HG03139 (cell line): ENCODE data around the gene ADAMTS17.

Experiments used
- ATAC-seq: cut with Tn5 transposase; IDR thresholded peaks from one replicate; pipeline ENCODE4 v1.9.1; 2021; ENCODE audit not compliant: unreplicated experiment

Gene ADAMTS17

GRCh38 chr15:100252779-100253417, 88.9 kb downstream of the ADAMTS17 start:
- ATAC-seq: no peak

DNA sequence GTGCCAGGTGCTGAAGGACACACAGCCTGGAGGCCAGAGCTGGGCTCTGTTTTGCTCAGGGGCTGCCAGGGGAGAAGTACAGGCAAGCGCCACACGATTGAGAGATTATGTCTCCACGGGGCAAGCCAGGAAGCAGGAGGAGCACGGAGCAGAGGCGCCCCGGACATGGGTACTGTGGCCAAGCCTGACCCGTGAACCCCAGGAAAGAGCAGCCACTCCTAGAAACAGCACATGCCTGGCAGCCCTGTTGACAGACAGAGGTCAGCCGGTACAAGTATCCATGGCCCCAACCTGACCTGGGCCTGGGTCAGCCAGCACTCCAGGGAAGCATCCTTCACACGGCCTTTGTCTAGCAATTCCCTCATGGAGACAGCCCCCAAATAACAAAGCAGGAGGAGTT, 89.4 kb downstream of the ADAMTS17 start:
- ATAC-seq: no peak

GRCh38 chr15:100250176-100250800, 91.5 kb downstream of the ADAMTS17 start:
- no peak for ATAC-seq

GRCh38 chr15:100249096-100249815, 92.5 kb downstream of the ADAMTS17 start:
- ATAC-seq: no peak

DNA sequence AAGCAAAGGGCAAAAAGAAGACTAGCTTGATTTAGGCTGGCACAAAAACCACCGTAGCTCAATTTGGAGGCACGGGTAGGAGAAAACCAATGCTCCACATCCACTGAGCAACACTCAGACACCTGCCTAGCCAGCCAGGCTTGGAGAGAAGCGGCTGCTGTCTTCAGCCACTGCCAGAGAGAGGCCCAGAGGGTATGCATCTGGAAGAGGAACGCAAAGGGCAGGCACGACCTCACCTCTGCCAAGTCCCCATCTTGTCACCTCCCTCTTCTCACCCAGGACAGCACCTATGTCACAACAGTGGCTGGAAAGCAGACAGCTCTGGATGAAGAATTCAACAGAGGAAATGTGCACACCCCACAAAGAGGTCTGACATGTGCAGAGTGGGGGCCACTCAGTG, 93.5 kb downstream of the ADAMTS17 start:
- no peak for ATAC-seq

DNA sequence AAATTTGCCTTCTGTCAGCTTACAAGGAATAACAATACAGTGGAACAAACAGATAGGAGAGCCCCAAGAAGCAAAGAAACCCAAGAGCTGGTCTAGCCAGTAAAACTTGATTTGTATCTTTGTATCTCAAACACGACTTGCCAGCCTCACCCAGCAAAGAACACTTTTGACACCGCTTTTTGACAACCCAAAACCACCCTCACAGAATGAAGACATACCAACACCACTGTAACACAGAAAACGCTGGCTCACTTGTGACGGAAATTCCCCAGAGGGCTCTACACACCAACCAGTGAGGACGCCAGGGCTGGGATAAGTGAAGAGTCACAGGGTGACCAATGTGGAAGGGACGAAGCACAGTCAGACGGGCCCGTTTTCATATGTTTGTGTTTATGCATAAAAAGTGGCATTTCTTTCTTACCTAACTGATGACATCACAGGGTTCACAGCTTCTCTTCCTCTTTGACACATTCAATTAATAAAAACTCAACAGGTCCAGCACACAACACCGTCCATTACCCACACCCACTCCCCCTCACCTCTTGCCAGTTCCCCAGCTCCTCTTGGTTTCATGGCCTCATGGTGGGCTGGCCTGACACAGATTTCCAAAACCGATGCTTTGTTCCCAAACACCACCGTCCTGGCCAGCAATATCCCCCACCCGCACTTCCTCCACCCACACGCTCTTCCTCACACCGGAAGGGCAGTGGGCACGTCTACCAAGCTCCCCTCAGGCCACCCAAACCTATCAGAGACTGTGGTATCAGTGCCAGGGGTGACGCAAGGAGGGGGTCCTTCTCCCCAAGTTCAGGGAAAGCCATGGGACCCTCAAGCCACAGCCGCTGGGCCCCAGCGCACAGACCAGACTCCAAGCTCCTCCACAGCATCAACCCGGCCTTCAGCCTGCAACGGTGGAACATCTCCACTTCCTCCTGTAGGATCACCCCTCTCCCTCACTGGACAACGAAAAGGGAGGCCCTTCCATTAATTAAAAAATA, 94.2 kb downstream of the ADAMTS17 start:
- no peak for ATAC-seq

GRCh38 chr15:100245855-100246254, 95.9 kb downstream of the ADAMTS17 start:
- no peak for ATAC-seq

DNA sequence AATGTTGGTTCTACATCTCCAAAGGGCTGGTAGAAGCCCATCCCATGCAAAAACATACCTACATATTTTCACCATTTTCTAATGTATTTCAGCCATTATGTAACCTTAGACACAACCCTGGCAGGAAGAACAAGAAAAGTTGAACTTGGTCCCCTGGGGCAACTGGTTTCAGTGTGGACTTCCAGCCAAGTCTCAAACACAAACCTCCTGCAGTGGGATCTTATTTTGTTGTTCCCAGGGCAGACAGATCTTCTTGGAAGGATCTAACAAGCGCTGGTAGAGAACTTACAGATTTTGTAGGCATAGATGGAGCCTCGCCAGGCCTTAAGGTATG, 96.3 kb downstream of the ADAMTS17 start:
- ATAC-seq: no peak

- no peak for ATAC-seq
Observed at GRCh38 chr15:100244796-100245486, 96.8 kb downstream of the ADAMTS17 start.

DNA sequence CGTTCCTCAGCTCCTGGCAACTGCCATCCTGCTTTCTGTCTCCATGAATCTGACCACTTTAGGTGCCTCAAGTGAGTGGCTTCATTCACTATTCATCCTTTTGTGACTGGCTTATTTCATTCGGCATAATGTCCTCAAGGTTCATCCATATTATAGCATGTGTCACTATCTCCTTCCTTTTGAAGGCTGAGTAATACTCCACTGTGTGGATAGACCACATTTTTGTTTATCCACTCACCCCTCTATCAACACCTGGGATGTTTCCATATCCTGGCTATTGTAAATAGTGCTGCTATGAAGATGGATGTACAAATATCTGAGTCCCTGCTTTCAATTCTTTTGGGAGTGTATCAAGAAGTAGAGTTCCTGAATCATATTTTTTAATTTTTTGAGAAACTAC, 98.8 kb downstream of the ADAMTS17 start:
- no peak for ATAC-seq

- ATAC-seq: no peak
Observed at GRCh38 chr15:100241572-100242482, 99.9 kb downstream of the ADAMTS17 start.

- no peak for ATAC-seq
Observed at GRCh38 chr15:100236981-100237720, 104.6 kb downstream of the ADAMTS17 start.

GRCh38 chr15:100235030-100235617, 106.7 kb downstream of the ADAMTS17 start:
- no peak for ATAC-seq

DNA sequence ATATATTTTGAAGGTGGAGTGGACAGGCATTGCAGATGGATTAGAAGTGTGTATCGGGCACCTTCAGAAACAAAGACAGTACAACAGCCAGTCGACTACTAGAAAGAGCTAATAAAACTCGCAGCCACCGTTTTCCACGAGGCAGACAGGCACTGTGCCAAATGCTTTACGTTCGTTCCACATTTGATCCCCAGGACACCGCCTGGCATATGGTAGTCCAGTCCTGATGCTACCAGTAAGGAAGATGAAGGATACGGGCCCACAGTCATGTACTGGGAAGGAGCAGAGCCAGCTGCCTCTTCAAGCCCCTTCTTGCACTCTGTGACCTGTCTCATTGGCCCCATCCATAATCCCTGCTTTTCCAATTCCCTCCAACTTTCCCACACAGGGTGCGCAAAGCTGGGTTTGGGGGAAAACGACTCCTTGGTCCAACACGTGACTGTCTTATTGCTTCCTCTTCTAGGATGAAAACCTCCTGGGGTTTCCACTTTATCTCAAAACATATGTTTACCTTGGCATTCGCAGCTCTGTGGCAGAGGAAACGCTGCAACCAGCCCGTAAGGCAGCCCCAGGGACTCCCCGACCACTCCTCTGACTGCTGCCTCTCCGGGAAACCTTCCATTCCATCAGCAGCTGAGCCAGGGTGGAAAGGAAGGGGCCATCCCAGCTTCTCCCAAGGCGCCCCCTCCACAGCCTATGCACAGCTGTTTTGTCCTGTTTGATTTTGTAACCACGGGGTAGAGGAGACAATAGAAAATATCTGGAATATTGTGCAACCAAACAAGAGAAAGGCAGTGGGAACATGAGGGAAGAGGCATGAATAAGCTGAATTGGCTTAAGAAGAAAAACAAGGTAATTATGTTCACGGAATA, 107.4 kb downstream of the ADAMTS17 start:
- ATAC-seq: no peak

DNA sequence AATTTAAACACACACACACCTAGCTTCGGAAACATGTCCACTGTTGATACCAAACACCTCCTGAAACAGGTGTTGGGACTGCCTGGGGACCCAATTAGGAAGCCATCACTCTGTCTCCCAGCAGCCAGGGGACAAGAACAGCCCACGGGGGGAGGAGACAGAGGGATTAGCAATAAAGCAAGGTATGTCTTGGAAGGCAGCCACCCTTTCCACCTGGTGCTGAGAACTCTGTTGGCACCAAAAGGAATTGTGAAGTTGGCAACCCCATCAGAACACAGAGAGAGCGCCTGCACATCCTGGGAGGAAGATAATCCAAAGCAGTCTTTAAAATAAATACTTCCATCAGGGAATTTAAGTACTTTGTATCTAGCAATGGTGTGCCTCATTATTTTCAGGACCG, 111.0 kb downstream of the ADAMTS17 start:
- no peak for ATAC-seq

DNA sequence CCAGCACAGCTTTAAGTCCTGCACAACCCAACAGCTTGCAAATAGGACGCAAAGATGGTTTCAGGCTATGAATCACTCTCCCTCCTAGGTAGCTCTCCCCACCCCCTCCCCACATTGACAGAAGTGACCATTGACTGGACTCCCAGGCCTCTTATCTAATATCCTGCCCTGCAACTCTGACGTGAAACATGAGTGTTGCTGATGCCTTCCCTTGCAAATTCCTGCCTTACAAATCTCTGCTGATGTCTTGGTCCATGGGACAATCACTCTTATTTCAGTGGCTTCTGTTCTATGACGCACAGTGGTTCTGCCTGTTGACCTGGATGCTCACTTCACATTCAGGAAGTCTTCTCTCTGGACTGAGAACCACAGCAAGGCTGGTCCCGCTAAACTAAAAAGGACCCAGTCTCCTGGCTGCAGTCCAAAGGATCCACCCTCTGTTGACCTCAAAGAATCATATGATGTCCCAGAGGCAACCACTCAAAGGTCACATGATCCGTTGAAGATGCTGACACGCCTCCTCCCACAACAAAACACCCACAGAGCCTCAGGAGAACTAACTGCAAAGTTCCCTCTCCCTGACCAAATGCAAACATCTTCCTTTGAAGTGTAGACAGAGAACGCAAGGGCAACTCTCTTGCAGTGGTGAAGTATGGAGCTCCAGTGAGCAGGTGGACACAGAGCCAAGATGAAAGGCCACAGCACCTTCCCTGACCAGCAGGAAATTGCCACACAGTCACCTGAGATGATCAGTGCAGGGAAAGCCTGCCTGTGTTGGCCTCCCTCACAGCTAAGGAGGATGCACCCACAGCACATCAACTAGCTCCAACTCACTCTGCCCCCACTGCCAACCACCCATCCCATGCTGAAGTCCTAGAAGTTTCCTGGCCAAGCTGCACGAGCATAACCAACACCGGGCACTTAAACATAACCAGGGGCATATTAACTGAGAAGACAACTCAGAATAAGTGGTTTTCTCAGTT, 112.3 kb downstream of the ADAMTS17 start:
- ATAC-seq: no peak
